Panc1 (cell line): Measurements from ENCODE around the gene SSNA1.

Source experiments
- POLR2AphosphoS5 ChIP-seq: IDR thresholded peaks from 2 replicates; pipeline ENCODE4 v1.6.1; 2012; ENCODE audit warnings: mild to moderate bottlenecking, low read depth, low read length, moderate library complexity
- SIN3A ChIP-seq: IDR thresholded peaks from 2 replicates; pipeline ENCODE4 v1.6.1; 2012; ENCODE audit warnings: low read depth, mild to moderate bottlenecking, low read length, moderate library complexity, borderline replicate concordance; ENCODE audit not compliant: insufficient read depth
- TCF7L2 ChIP-seq: IDR thresholded peaks from 2 replicates; pipeline ENCODE4 v1.6.1; 2011; ENCODE audit warnings: mild to moderate bottlenecking, low read depth, low read length, inconsistent platforms
- TF ChIP-seq, protein P1 (sequence below): fragments of 450-650 bp; IDR thresholded peaks from 2 replicates; pipeline ENCODE4 v1.5.1; 2017; ENCODE audit warnings: mild to moderate bottlenecking

GRCh38 chr9:137181680-137182079, 6.8 kb upstream of the SSNA1 start:
- no peak for TF ChIP-seq TCF7L2
- TF ChIP-seq, protein P1, sequence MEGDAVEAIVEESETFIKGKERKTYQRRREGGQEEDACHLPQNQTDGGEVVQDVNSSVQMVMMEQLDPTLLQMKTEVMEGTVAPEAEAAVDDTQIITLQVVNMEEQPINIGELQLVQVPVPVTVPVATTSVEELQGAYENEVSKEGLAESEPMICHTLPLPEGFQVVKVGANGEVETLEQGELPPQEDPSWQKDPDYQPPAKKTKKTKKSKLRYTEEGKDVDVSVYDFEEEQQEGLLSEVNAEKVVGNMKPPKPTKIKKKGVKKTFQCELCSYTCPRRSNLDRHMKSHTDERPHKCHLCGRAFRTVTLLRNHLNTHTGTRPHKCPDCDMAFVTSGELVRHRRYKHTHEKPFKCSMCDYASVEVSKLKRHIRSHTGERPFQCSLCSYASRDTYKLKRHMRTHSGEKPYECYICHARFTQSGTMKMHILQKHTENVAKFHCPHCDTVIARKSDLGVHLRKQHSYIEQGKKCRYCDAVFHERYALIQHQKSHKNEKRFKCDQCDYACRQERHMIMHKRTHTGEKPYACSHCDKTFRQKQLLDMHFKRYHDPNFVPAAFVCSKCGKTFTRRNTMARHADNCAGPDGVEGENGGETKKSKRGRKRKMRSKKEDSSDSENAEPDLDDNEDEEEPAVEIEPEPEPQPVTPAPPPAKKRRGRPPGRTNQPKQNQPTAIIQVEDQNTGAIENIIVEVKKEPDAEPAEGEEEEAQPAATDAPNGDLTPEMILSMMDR: no peak
- TF ChIP-seq SIN3A: no peak
- TF ChIP-seq POLR2AphosphoS5: no peak
